Muscle of back (tissue), 11 donors: ENCODE measurements around the gene UBA52. TPM values are rescaled to one million over a fixed set of nuclear protein-coding genes. Genes with fewer than 3 reads are reported as not detected.

ENCODE experiments used
- DNase-seq, 3 donors: peaks; one replicate each; pipeline versions ENCODE4 v3.0.0 to v3.0.0-alpha.2; 2013
- polyA plus RNA-seq, 10 donors: library from polyadenylated mRNA; unstranded; fragments of 120-200 nt; gene quantifications; one replicate each; pipeline ENCODE4 v1.2.1, GENCODE V29; 2013; ENCODE audit not compliant: insufficient read length in 10 of 10

UBA52 gene
- polyA plus RNA-seq, 10 donors = 951 to 1,390 (median 1,097) TPM

GRCh38 chr19:18626906-18627305 is 55.2 kb downstream of the UBA52 start:
- no peak for DNase-seq

Other genes starting within 250 kb of the UBA52 start
- 100 to 1,000 TPM in 1 of 10 donors, 10 to 100 TPM in 9; 65.1 to 100 (median 78.1) TPM for gene LSM4, start 248.8 kb upstream of the UBA52 start, polyA plus RNA-seq
- 10 to 100 TPM in 5 of 10 donors, 1 to 10 TPM in 5; 8.6 to 15.8 (median 10.2) TPM for gene PGPEP1, start 231.3 kb upstream of the UBA52 start, polyA plus RNA-seq
- gene GDF15, start 185.7 kb upstream of the UBA52 start, polyA plus RNA-seq = 1 to 10 TPM in 3 of 10 donors, under 1 TPM in 7; 0.26 to 1.8 (median 0.84) TPM
- 1 to 10 TPM; 1.0 to 2.5 (median 1.5) TPM for gene LRRC25, start 174.2 kb upstream of the UBA52 start, polyA plus RNA-seq
- gene SSBP4, start 152.5 kb upstream of the UBA52 start, polyA plus RNA-seq = 100 to 1,000 TPM in 3 of 10 donors, 10 to 100 TPM in 7; 65.2 to 124 (median 96.0) TPM
- 100 to 1,000 TPM in 9 of 10 donors, 10 to 100 TPM in 1; 99.2 to 163 (median 127) TPM for gene ISYNA1, start 133.7 kb upstream of the UBA52 start, polyA plus RNA-seq
- gene ELL, start 49.8 kb upstream of the UBA52 start, polyA plus RNA-seq = 10 to 100 TPM; 12.2 to 17.7 (median 13.2) TPM
- 100 to 1,000 TPM in 8 of 10 donors, 10 to 100 TPM in 2; 80.2 to 170 (median 117) TPM for gene FKBP8, start 28.3 kb upstream of the UBA52 start, polyA plus RNA-seq
- gene KXD1, start 14.0 kb upstream of the UBA52 start, polyA plus RNA-seq = 10 to 100 TPM; 53.0 to 83.0 (median 63.7) TPM
- 10 to 100 TPM; 17.4 to 43.2 (median 27.6) TPM for gene REX1BD, start 16.9 kb downstream of the UBA52 start, polyA plus RNA-seq
- 10 to 100 TPM in 6 of 10 donors, 1 to 10 TPM in 4; 3.2 to 29.6 (median 10.3) TPM for gene CRLF1, start 34.9 kb downstream of the UBA52 start, polyA plus RNA-seq
- gene TMEM59L, start 41.0 kb downstream of the UBA52 start, polyA plus RNA-seq = 10 to 100 TPM in 5 of 10 donors, 1 to 10 TPM in 5; 3.9 to 16.5 (median 10.0) TPM
- 1 to 10 TPM; 3.1 to 4.7 (median 3.6) TPM for gene KLHL26, start 65.2 kb downstream of the UBA52 start, polyA plus RNA-seq
- gene CRTC1, start 111.8 kb downstream of the UBA52 start, polyA plus RNA-seq = 10 to 100 TPM; 10.5 to 14.4 (median 11.5) TPM
- gene COMP, start 219.4 kb downstream of the UBA52 start, polyA plus RNA-seq = 10 to 100 TPM in 6 of 10 donors, 1 to 10 TPM in 2, under 1 TPM in 2; 0.41 to 22.5 (median 10.9) TPM